H1 (cell line): ENCODE results near the gene STX8. TPM values are rescaled to one million over a fixed set of nuclear protein-coding genes. Genes with fewer than 3 reads are reported as not detected.

Experiments used
- CREB1 ChIP-seq: IDR thresholded peaks from 2 replicates; pipeline ENCODE4 v1.6.1; 2012; ENCODE audit warnings: inconsistent platforms
- EP300 ChIP-seq, 2 experiments: IDR thresholded peaks; 1 replicate in 1 of 2; 2 replicates in 1 of 2; pipeline ENCODE4 v1.6.1; 2011 to 2012; ENCODE audit warnings: low read depth in 2 of 2, low read length in 2 of 2, mild to moderate bottlenecking in 2 of 2, borderline replicate concordance in 1 of 2, inconsistent platforms in 1 of 2, moderate library complexity in 1 of 2
- POLR2A ChIP-seq, 2 experiments: IDR thresholded peaks; 1 replicate in 1 of 2; 2 replicates in 1 of 2; pipeline ENCODE4 v1.6.1; 2011; ENCODE audit warnings: low read depth in 2 of 2, low read length in 2 of 2, mild to moderate bottlenecking in 2 of 2; ENCODE audit errors: control extremely low read depth in 1 of 2
- SIRT6 ChIP-seq: IDR thresholded peaks from one replicate; pipeline ENCODE4 v1.7.1; 2012; ENCODE audit warnings: low read length, inconsistent platforms
- SP1 ChIP-seq: IDR thresholded peaks from 2 replicates; pipeline ENCODE4 v1.6.1; 2011; ENCODE audit warnings: low read depth, low read length
- SUZ12 ChIP-seq: fragments of 200-600 bp; sonication (generic); IDR thresholded peaks from 2 replicates; pipeline ENCODE4 v1.6.1; 2012; ENCODE audit warnings: mild to moderate bottlenecking, inconsistent platforms, low read length, moderate library complexity, mixed read lengths
- polyA plus RNA-seq, 7 experiments: library from polyadenylated mRNA; depleted of rRNA in 3 of 7; stranded (reverse) in 5 of 7; unstranded in 2 of 7; fragments of >200 nt in 5 of 7; fragments of 200-250 nt in 2 of 7; gene quantifications; 1 replicate in 5 of 7; 2 replicates in 1 of 7; 4 replicates in 1 of 7; pipeline versions ENCODE4 v1.2.1 to v1.2.3, GENCODE V29; 2011 to 2013; ENCODE audit warnings: missing spikeins in 2 of 7, mixed read lengths in 2 of 7
- total RNA-seq: library from RNA; stranded (reverse); fragmentation: NEBNext Ultra II Directional; extraction: Animal tissue kit (Norgen Biotek cat#: 25700); gene quantifications from 2 replicates; pipeline ENCODE4 v1.2.1, GENCODE V29; 2021
- TF ChIP-seq, protein P1 (sequence below): IDR thresholded peaks from 2 replicates; pipeline ENCODE4 v1.6.1; 2012; ENCODE audit warnings: low read length, inconsistent platforms
- TF ChIP-seq, protein P2 (sequence below): IDR thresholded peaks from 2 replicates; pipeline ENCODE4 v1.6.1; 2012; ENCODE audit warnings: inconsistent platforms
- TF ChIP-seq, protein P3 (sequence below): IDR thresholded peaks from 2 replicates; pipeline ENCODE4 v1.6.1; 2011; ENCODE audit warnings: low read length, improper control_type of control experiment
- TF ChIP-seq, protein P4 (sequence below), 3 experiments: IDR thresholded peaks; 1 replicate in 2 of 3; 2 replicates in 1 of 3; pipeline versions ENCODE4 v1.5.1 to v1.6.1; 2011; ENCODE audit warnings: low read length in 3 of 3, mild to moderate bottlenecking in 3 of 3, inconsistent platforms in 2 of 3, low read depth in 1 of 3, moderate library complexity in 1 of 3; ENCODE audit not compliant: insufficient read depth in 1 of 3; ENCODE audit errors: control extremely low read depth in 1 of 3

STX8 gene
- total and polyA plus RNA-seq, 2 of the 8 experiments (the other 6 are each of a cell fraction or from before 2014, with no cell fraction given): 22.8 to 42.5 TPM

DNA sequence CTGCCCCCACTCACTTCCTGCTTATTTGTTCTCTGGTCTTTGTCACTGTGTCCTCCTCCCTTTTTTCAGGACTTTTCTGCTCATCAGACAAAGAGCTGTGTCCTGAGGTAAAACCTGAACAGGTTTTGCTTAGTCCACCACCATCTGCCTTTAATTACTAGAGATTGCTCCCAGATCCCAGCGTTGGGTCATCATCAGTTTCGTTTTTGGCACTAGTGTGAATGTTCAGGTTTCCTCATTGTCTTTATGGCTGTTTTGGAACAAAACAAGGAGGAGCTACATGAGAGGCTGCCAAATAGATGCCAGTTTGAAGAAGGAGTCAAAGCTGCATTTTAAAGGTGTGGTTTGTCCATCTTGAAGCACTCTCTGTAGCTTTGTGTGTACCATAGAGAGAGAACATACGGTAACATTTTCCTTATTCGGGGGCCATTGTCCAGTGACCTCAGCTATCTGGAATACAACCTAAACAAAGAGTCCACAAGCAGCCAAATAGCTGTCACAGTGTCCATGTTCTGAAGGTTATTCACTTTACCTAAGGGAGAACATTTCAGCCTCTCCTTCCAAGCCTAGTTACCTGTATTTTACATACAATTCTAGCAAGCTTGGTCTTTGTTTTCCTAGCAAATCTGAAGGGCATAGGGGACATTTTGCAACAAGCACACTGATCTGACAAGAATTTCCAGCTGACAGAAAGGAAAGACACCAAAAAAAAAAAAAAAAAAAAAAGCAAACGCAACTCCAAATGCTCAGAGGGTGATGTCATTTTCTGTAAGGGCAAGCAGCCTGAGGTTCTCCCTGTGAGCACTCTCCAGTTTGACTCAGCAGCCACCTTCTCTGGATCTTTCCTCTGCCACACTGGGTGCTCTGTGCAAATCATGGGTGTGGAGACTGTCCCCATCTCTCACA, 358.2 kb downstream of the STX8 start (continued):
- TF ChIP-seq, protein P1, sequence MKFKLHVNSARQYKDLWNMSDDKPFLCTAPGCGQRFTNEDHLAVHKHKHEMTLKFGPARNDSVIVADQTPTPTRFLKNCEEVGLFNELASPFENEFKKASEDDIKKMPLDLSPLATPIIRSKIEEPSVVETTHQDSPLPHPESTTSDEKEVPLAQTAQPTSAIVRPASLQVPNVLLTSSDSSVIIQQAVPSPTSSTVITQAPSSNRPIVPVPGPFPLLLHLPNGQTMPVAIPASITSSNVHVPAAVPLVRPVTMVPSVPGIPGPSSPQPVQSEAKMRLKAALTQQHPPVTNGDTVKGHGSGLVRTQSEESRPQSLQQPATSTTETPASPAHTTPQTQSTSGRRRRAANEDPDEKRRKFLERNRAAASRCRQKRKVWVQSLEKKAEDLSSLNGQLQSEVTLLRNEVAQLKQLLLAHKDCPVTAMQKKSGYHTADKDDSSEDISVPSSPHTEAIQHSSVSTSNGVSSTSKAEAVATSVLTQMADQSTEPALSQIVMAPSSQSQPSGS: no peak
- TF ChIP-seq, protein P2, sequence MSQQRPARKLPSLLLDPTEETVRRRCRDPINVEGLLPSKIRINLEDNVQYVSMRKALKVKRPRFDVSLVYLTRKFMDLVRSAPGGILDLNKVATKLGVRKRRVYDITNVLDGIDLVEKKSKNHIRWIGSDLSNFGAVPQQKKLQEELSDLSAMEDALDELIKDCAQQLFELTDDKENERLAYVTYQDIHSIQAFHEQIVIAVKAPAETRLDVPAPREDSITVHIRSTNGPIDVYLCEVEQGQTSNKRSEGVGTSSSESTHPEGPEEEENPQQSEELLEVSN: no peak
- TF ChIP-seq SUZ12 (no peak), CREB1 (no peak), EP300 (IDR thresholded peaks at IDR 0.05; ENCODE audit: borderline replicate concordance in 1 of 2, low read depth in 2 of 2, low read length in 2 of 2) (no peak), SP1 (no peak), SIRT6 (no peak), POLR2A (IDR thresholded peaks at IDR 0.05; ENCODE audit: control extremely low read depth in 1 of 2, low read depth in 2 of 2, low read length in 2 of 2) (no peak)
- TF ChIP-seq, protein P3, sequence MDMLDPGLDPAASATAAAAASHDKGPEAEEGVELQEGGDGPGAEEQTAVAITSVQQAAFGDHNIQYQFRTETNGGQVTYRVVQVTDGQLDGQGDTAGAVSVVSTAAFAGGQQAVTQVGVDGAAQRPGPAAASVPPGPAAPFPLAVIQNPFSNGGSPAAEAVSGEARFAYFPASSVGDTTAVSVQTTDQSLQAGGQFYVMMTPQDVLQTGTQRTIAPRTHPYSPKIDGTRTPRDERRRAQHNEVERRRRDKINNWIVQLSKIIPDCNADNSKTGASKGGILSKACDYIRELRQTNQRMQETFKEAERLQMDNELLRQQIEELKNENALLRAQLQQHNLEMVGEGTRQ: no peak
- TF ChIP-seq, protein P4, sequence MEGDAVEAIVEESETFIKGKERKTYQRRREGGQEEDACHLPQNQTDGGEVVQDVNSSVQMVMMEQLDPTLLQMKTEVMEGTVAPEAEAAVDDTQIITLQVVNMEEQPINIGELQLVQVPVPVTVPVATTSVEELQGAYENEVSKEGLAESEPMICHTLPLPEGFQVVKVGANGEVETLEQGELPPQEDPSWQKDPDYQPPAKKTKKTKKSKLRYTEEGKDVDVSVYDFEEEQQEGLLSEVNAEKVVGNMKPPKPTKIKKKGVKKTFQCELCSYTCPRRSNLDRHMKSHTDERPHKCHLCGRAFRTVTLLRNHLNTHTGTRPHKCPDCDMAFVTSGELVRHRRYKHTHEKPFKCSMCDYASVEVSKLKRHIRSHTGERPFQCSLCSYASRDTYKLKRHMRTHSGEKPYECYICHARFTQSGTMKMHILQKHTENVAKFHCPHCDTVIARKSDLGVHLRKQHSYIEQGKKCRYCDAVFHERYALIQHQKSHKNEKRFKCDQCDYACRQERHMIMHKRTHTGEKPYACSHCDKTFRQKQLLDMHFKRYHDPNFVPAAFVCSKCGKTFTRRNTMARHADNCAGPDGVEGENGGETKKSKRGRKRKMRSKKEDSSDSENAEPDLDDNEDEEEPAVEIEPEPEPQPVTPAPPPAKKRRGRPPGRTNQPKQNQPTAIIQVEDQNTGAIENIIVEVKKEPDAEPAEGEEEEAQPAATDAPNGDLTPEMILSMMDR (IDR thresholded peaks at IDR 0.05; ENCODE audit: control extremely low read depth in 1 of 3, insufficient read depth in 1 of 3, low read depth in 1 of 3, low read length in 3 of 3): no peak
